Panc1 (cell line): Measurements from ENCODE around the gene TRIO. TPM values are rescaled to one million over a fixed set of nuclear protein-coding genes. Genes with fewer than 3 reads are reported as not detected.

Source experiments
- ATAC-seq: fragments of 200-7000 bp; cut with Tn5 transposase; 2 replicates; pipeline ENCODE4 v1.9.1; 2020; ENCODE audit warnings: mild to moderate bottlenecking, moderate library complexity
- BruUV-seq: library from RNA; stranded (reverse); fragments of 400-500 nt; replicated peaks from 2 replicates; lab custom pipeline; 2021; lab: Mats Ljungman, UMichigan
- CTCF ChIA-PET: fragments of 300-600 bp; sonication (Branson Sonifier 250); formaldehyde crosslinking; loops from one replicate; lab custom pipeline; 2022; ENCODE audit warnings: antibody characterized with exemption; lab: Charles Lee
- POLR2A ChIA-PET: fragments of 300-600 bp; sonication (Branson Sonifier 250); formaldehyde crosslinking; loops from one replicate; lab custom pipeline; 2022; ENCODE audit warnings: antibody characterized with exemption; lab: Charles Lee
- DNase-seq: peaks from one replicate; pipeline ENCODE4 v3.0.0-alpha.2; 2010; ENCODE audit warnings: low read depth, low spot score
- H3K27ac ChIP-seq: 2 replicates; pipeline ENCODE4 v1.5.1; 2011; ENCODE audit warnings: mild to moderate bottlenecking, low read length, inconsistent platforms
- H3K27me3 ChIP-seq: fragments of 200-500 bp; sonication (Bioruptor generic); 2 replicates; pipeline ENCODE4 v1.6.0; 2014; ENCODE audit warnings: low read length, inconsistent platforms; ENCODE audit not compliant: control insufficient read depth, insufficient read depth
- H3K36me3 ChIP-seq: fragments of 200-500 bp; sonication (Bioruptor generic); 2 replicates; pipeline ENCODE4 v1.5.1; 2014; ENCODE audit warnings: inconsistent platforms, mild to moderate bottlenecking, low read length, moderate library complexity; ENCODE audit not compliant: control insufficient read depth, insufficient read depth
- H3K4me1 ChIP-seq: 2 replicates; pipeline ENCODE4 v1.5.1; 2011; ENCODE audit warnings: inconsistent platforms, mild to moderate bottlenecking, low read length, moderate library complexity; ENCODE audit not compliant: control insufficient read depth, insufficient read depth
- H3K4me3 ChIP-seq, 2 experiments: 2 replicates each; pipeline ENCODE4 v1.5.1; 2011 to 2012; ENCODE audit warnings: low read depth in 2 of 2, low read length in 2 of 2, mild to moderate bottlenecking in 2 of 2, inconsistent platforms in 1 of 2, moderate library complexity in 1 of 2
- H3K9me3 ChIP-seq: fragments of 200-500 bp; sonication (Bioruptor generic); 2 replicates; pipeline ENCODE4 v1.5.1; 2014; ENCODE audit warnings: low read depth, mild to moderate bottlenecking, inconsistent platforms, low read length, moderate library complexity; ENCODE audit not compliant: control insufficient read depth, insufficient read depth
- CTCF ChIP-seq: fragments of 450-650 bp; IDR thresholded peaks from 2 replicates; pipeline ENCODE4 v1.5.1; 2017; ENCODE audit warnings: mild to moderate bottlenecking
- POLR2AphosphoS5 ChIP-seq: IDR thresholded peaks from 2 replicates; pipeline ENCODE4 v1.6.1; 2012; ENCODE audit warnings: mild to moderate bottlenecking, low read depth, low read length, moderate library complexity
- REST ChIP-seq, 2 experiments: IDR thresholded peaks; 2 replicates each; pipeline ENCODE4 v1.6.1; 2011 to 2012; ENCODE audit warnings: low read depth in 2 of 2, control low read depth in 1 of 2, low read length in 1 of 2, mild to moderate bottlenecking in 1 of 2, moderate library complexity in 1 of 2; ENCODE audit not compliant: insufficient read depth in 1 of 2
- SIN3A ChIP-seq: IDR thresholded peaks from 2 replicates; pipeline ENCODE4 v1.6.1; 2012; ENCODE audit warnings: low read depth, mild to moderate bottlenecking, low read length, moderate library complexity, borderline replicate concordance; ENCODE audit not compliant: insufficient read depth
- TCF7L2 ChIP-seq: IDR thresholded peaks from 2 replicates; pipeline ENCODE4 v1.6.1; 2011; ENCODE audit warnings: mild to moderate bottlenecking, low read depth, low read length, inconsistent platforms
- in situ Hi-C: cut with HindIII; loops from 2 replicates; pipeline ENCODE4 v1.10.0; 2016; ENCODE audit warnings: low sequenced_read_pairs, low pct_unique_long_range_greater_than_20kb
- intact Hi-C: fragments of 100-400 bp; cut with micrococcal nuclease; formaldehyde crosslinking; loops from one replicate; pipeline ENCODE4 v1.10.0; 2022; ENCODE audit not compliant: unreplicated experiment
- total RNA-seq: library from RNA; stranded (reverse); gene quantifications from one replicate; pipeline ENCODE4 v1.2.1, GENCODE V29; 2021; ENCODE audit not compliant: unreplicated experiment

The TRIO gene
- total RNA-seq, 1 experiment from 2014 or later: 349 TPM

GRCh38 chr5:14153932-14154731 is 11.0 kb downstream of the TRIO start:
- H3K36me3 ChIP-seq: peaks cover 6% of the 10 kb centered on the region; the same call in 1 of the 2 replicates
- BruUV-seq: TSS peak; percentile 6
- peak overlapping the region; percentile 16 to 38 for H3K4me3 ChIP-seq
- intact Hi-C loops: loop anchor here (5.0 kb wide), 2 partner anchors 48 to 113 kb away; no protein-coding TSS in a partner anchor
- ATAC-seq (peak; percentile 66), DNase-seq (no peak)
- CTCF ChIA-PET: interaction anchor here (0.6 kb wide), 1 partner anchor 178 kb away, joined by 4 read pairs; no protein-coding TSS in a partner anchor
- no peaks in the 10 kb centered on the region for H3K27me3 ChIP-seq
- POLR2A ChIA-PET: interaction anchor here (0.6 to 1.3 kb wide), 5 partner anchors 9 to 264 kb away, joined by 3 to 4 read pairs (median 3); no protein-coding TSS in a partner anchor
- no peaks in the 10 kb centered on the region for H3K9me3 ChIP-seq
- H3K4me1 ChIP-seq: peaks cover 100% of the 10 kb centered on the region
- TF ChIP-seq TCF7L2 (no peak), REST (IDR thresholded peaks at IDR 0.05; ENCODE audit: insufficient read depth in 1 of 2, low read depth in 2 of 2, low read length in 1 of 2) (no peak; a peak in 1 of 4 replicates), POLR2AphosphoS5 (peak; percentile 66), SIN3A (no peak; the same call in 1 of the 2 replicates), CTCF (no peak)
- peak overlapping the region; percentile 99 for H3K27ac ChIP-seq
- in situ Hi-C loops: no loop called here

- in situ Hi-C loops: no loop called here
- H3K4me1 ChIP-seq: peaks cover 100% of the 10 kb centered on the region
Measured at GRCh38 chr5:14155075-14155474, 11.9 kb downstream of the TRIO start.

More at GRCh38 chr5:14155075-14155474, 11.9 kb downstream of the TRIO start:
- peak overlapping the region; percentile 16 to 24; a peak in 2 of 4 replicates for H3K4me3 ChIP-seq
- no TSS peak for BruUV-seq
- H3K9me3 ChIP-seq: no peaks in the 10 kb centered on the region
- ChIA-PET POLR2A (interaction anchor here (0.7 to 1.3 kb wide), 3 partner anchors 13 to 55 kb away, joined by 3 read pairs; no protein-coding TSS in a partner anchor), CTCF (interaction anchor here (0.6 kb wide), 1 partner anchor 16 kb away, joined by 3 read pairs; no protein-coding TSS in a partner anchor)
- TF ChIP-seq POLR2AphosphoS5: no peak
- no peak for TF ChIP-seq CTCF
- TF ChIP-seq SIN3A: no peak
- TF ChIP-seq TCF7L2: no peak
- intact Hi-C loops: no loop called here
- peak overlapping the region; percentile 99 for H3K27ac ChIP-seq
- no peaks in the 10 kb centered on the region for H3K27me3 ChIP-seq
- no peak for DNase-seq
- no peak for ATAC-seq
- peaks cover 6% of the 10 kb centered on the region; the same call in 1 of the 2 replicates for H3K36me3 ChIP-seq
